D721Med (cell line): ENCODE measurements around the gene GALNT18.

Experiments used
- DNase-seq: peaks from one replicate; pipeline ENCODE4 v3.0.0; 2011; ENCODE audit warnings: low spot score; ENCODE audit not compliant: insufficient read length
- FAIRE-seq: peaks from 2 replicates; lab custom pipeline; 2011; peaks lifted over from hg19 to GRCh38; lab: Jason Lieb, UNC
- CTCF ChIP-seq: IDR thresholded peaks from 2 replicates; pipeline ENCODE4 v1.5.1; 2012; ENCODE audit warnings: mild to moderate bottlenecking, control low read depth; ENCODE audit not compliant: insufficient read depth; ENCODE audit errors: missing control alignments

GALNT18 gene

DNA sequence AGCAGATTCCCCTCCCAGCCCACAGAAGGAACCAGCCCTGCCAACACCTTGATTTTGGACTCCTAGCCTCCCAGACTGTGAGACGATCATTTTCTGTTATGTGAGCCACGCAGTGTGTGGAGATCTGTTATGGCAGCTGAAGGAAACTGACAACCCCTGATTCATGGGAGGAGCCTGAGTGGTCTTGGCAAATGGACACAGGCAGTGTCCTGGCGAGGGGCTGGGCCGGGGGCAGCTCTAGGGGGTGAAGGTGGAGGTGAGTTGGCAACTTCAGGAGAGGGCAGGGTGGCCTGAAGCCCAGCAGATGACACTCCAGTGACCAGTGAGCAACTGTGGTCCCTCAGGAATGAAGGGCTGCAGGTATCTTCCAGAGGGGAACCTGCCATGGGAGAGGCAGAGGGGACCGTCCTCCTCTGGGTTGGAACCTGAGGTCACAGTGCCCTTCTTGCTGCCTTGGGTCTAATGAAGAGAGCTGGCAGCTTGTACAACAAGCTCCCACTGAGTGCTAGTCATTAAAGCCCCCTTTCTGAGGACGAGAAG, 351.5 kb downstream of the GALNT18 start:
- DNase-seq (no peak), FAIRE-seq (no peak)
- no peak for TF ChIP-seq CTCF

GRCh38 chr11:11268706-11269105, 353.1 kb downstream of the GALNT18 start:
- DNase-seq (no peak), FAIRE-seq (no peak)
- no peak for TF ChIP-seq CTCF

DNA sequence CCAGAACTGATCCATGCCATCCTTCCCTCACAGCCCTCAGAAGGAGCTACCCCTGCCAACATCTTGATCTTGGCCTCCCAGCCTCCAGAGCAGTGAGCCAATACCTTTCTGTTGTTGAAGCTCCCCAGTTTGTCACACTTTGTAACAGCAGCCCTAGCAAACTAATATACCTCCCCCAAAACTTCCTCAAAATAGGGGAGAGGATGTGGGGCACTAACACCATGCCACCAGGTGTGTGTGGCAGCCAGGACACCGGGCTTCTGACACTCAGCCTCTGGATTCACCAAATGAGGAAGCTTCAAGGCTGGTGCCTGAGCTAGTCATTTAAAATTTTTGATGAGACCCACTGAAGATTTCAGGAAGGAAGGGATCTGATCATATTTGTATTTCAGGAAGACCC, 353.7 kb downstream of the GALNT18 start:
- DNase-seq = no peak
- TF ChIP-seq CTCF = no peak
- no peak for FAIRE-seq

GRCh38 chr11:11267312-11267711, 354.5 kb downstream of the GALNT18 start:
- no peak for TF ChIP-seq CTCF
- FAIRE-seq = no peak

GRCh38 chr11:11265994-11266606, 355.7 kb downstream of the GALNT18 start:
- FAIRE-seq = no peak

More at GRCh38 chr11:11267312-11267711, 354.5 kb downstream of the GALNT18 start:
- DNase-seq = no peak

DNA sequence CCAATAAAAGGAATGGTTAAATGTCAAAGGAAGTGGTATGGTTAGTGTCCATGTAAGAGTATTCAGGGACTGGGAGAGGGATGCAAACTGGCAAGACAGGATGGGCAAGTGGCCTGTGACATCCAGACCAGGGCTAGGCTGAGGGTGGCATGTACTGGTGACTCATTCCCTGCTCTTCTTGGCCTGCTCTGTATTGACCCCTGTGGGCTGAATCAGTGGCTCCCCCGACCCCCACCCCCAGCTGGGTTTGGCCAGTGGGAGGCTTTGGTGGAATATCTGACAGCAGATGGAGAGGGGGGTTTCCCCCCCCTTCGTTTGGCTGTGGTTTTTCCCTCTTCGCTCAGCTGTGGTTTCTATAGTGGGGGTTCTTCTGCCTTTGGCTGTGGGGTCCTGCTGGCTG, 356.5 kb downstream of the GALNT18 start:
- FAIRE-seq (no peak), DNase-seq (no peak)
- no peak for TF ChIP-seq CTCF

More at GRCh38 chr11:11265994-11266606, 355.7 kb downstream of the GALNT18 start:
- DNase-seq = peak; percentile 31
- TF ChIP-seq CTCF = peak; percentile 57

GRCh38 chr11:11263238-11264005, 358.4 kb downstream of the GALNT18 start:
- FAIRE-seq (no peak), DNase-seq (no peak)
- TF ChIP-seq CTCF = no peak
